OCI-LY3 (cell line): ENCODE measurements around the gene KCNAB3.

Source experiments
- EZH2phosphoT487 ChIP-seq: fragments of 200-600 bp; shearing (Covaris generic); IDR thresholded peaks from 2 replicates; pipeline ENCODE4 v1.6.1; 2018; ENCODE audit warnings: antibody characterized with exemption, mixed run types, low read depth
- TF ChIP-seq, protein P1 (sequence below): fragments of 200-600, 300-600 bp; sonication (generic); IDR thresholded peaks from 2 replicates; pipeline ENCODE4 v1.5.1; 2014; ENCODE audit warnings: antibody characterized with exemption, low read length, low read depth

DNA sequence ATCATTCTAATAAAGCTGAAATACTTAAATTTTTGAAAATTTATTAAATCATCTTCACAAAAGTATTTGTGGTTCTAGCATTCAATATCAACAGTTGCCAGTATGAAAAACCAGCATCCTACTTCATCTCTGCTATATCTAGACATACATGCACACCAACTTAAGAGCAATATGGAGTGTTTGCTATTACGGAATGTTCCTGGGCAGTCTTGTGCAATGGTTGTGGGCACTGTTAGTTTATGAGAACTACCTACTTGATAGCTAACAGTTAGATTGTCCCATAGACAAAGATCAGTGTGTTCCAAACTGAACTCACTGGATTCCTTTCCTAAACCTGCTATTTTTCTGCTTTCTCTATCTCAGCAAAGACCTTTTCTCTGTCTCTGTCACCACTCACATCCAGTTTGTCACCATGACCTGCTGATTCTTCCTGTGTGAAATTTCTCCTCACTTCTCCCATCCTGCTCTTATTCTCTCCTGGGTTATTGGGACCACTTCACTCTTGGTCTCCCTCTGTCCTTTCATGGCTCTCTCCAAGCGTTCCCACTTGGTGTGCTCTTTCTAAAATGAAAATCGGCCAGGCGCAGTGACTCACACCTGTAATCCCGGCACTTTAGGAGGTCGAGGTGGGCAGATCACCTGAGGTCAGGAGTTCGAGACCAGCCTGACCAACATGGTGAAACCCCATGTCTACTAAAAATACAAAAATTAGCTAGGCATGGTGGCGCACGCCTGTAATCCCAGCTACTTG, 30.0 kb upstream of the KCNAB3 start:
- TF ChIP-seq, protein P1, sequence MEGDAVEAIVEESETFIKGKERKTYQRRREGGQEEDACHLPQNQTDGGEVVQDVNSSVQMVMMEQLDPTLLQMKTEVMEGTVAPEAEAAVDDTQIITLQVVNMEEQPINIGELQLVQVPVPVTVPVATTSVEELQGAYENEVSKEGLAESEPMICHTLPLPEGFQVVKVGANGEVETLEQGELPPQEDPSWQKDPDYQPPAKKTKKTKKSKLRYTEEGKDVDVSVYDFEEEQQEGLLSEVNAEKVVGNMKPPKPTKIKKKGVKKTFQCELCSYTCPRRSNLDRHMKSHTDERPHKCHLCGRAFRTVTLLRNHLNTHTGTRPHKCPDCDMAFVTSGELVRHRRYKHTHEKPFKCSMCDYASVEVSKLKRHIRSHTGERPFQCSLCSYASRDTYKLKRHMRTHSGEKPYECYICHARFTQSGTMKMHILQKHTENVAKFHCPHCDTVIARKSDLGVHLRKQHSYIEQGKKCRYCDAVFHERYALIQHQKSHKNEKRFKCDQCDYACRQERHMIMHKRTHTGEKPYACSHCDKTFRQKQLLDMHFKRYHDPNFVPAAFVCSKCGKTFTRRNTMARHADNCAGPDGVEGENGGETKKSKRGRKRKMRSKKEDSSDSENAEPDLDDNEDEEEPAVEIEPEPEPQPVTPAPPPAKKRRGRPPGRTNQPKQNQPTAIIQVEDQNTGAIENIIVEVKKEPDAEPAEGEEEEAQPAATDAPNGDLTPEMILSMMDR: no peak
- no peak for TF ChIP-seq EZH2phosphoT487
